DOHH2 (cell line): ENCODE data around the gene NAPEPLD.
A peak's percentile ranks its signal among the peaks of the same experiment; 100 is the strongest.

Source experiments
- H3F3A ChIP-seq: fragments of 200-600 bp; sonication (generic), shearing (Covaris generic); 2 replicates; pipeline ENCODE4 v1.6.0; 2016; ENCODE audit warnings: antibody characterized with exemption, mild to moderate bottlenecking; ENCODE audit not compliant: control insufficient read depth, insufficient read depth
- H3K27ac ChIP-seq: fragments of 200-600 bp; sonication (generic); 2 replicates; pipeline ENCODE4 v1.5.1; 2014; ENCODE audit warnings: low read depth, mild to moderate bottlenecking, low read length, moderate library complexity
- H3K27me3 ChIP-seq: fragments of 200-600 bp; sonication (generic); 2 replicates; pipeline ENCODE4 v1.6.1; 2014; ENCODE audit warnings: mild to moderate bottlenecking, low read length, mixed read lengths; ENCODE audit not compliant: control insufficient read depth
- H3K36me3 ChIP-seq: fragments of 200-600 bp; sonication (generic); 2 replicates; pipeline ENCODE4 v1.6.1; 2014; ENCODE audit warnings: mild to moderate bottlenecking, low read length, moderate library complexity, mixed read lengths; ENCODE audit not compliant: control insufficient read depth
- H3K4me1 ChIP-seq: fragments of 200-600 bp; sonication (generic); 2 replicates; pipeline ENCODE4 v1.6.1; 2014; ENCODE audit warnings: mild to moderate bottlenecking, low read length, mixed read lengths; ENCODE audit not compliant: control insufficient read depth
- H3K4me2 ChIP-seq: fragments of 200-600 bp; sonication (generic); 2 replicates; pipeline ENCODE4 v1.6.0; 2014; ENCODE audit warnings: mild to moderate bottlenecking, low read length, moderate library complexity
- H3K4me3 ChIP-seq: fragments of 200-600 bp; sonication (generic); 2 replicates; pipeline ENCODE4 v1.5.1; 2014; ENCODE audit warnings: mild to moderate bottlenecking, low read length, mixed read lengths
- H3K79me2 ChIP-seq: fragments of 200-600 bp; sonication (generic); 2 replicates; pipeline ENCODE4 v1.6.1; 2014; ENCODE audit warnings: mild to moderate bottlenecking, low read length, mixed read lengths; ENCODE audit not compliant: control insufficient read depth
- H3K9me2 ChIP-seq: fragments of 200-600 bp; sonication (generic); replicated peaks from 2 replicates; pipeline ENCODE4 v1.6.1; 2014; ENCODE audit warnings: mild to moderate bottlenecking, low read length, mixed read lengths; ENCODE audit not compliant: control insufficient read depth
- H3K9me3 ChIP-seq: fragments of 200-600 bp; sonication (generic); 2 replicates; pipeline ENCODE4 v1.6.1; 2014; ENCODE audit warnings: antibody characterized with exemption, low read length, mixed read lengths; ENCODE audit not compliant: control insufficient read depth, insufficient read depth
- H4K20me1 ChIP-seq: fragments of 200-600 bp; sonication (generic); 2 replicates; pipeline ENCODE4 v1.6.0; 2014; ENCODE audit warnings: low read depth, mild to moderate bottlenecking, antibody characterized with exemption, low read length, moderate library complexity; ENCODE audit not compliant: control insufficient read depth, insufficient read depth
- EZH2phosphoT487 ChIP-seq: fragments of 200-600 bp; sonication (generic); IDR thresholded peaks from 2 replicates; pipeline ENCODE4 v1.6.1; 2017; ENCODE audit warnings: borderline replicate concordance, mild to moderate bottlenecking, antibody characterized with exemption, low read length, moderate library complexity, mixed read lengths
- TF ChIP-seq, protein P1 (sequence below): fragments of 200-600 bp; sonication (generic); IDR thresholded peaks from one replicate; pipeline ENCODE4 v1.5.1; 2014; ENCODE audit warnings: antibody characterized with exemption, mild to moderate bottlenecking, low read depth, low read length; ENCODE audit not compliant: poor library complexity, severe bottlenecking

Gene NAPEPLD

DNA sequence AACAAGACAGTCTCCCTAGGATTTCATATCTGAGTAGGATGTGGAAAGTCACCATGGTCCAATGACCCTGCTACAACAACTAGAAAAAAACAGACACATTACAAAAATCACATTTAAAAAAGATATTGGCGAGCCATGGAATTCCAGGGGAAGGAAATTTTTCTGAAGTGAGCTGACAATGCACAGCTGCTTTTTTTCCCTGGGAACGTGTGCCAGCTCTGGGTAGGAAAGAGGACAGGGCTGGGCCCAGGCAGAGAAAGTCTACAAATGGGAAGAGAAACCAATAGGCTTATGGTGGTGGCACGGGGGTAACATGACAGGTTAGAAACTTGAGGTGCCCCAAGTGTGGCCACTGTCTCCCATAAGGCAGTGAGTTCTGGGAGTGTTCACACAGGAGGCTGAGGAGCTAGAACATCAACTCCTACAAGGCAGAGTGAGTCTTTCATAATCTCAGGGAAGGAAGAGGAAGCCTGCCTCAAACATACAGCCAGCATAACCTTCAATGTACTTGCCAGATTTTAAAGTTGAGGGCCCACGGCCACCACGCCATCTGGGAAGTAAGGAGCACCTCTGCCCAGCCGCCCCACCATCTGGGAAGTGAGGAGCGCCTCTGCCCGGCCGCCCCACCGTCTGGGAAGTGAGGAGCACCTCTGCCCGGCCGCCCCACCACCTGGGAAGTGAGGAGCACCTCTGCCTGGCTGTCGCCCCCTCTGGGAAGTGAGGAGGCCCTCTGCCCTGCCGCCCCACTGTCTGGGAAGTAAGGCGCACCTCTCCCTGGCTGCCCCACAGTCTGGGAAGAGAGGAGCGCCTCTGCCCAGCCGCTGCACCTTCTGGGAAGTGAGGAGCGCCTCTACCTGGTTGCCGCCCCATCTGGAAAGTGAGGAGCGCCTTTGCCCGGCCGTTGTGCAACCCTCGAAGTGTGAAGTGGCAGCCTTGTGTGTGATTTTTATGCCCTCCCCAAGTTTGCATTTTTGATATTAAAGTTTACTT lies 80.2 kb downstream of the NAPEPLD start:
- H3K4me3 ChIP-seq: no peak overlapping the region
- H3K36me3 ChIP-seq: no peaks in the 10 kb centered on the region
- H3K79me2 ChIP-seq: no peaks in the 10 kb centered on the region
- no peaks in the 10 kb centered on the region for H4K20me1 ChIP-seq
- TF ChIP-seq, protein P1, sequence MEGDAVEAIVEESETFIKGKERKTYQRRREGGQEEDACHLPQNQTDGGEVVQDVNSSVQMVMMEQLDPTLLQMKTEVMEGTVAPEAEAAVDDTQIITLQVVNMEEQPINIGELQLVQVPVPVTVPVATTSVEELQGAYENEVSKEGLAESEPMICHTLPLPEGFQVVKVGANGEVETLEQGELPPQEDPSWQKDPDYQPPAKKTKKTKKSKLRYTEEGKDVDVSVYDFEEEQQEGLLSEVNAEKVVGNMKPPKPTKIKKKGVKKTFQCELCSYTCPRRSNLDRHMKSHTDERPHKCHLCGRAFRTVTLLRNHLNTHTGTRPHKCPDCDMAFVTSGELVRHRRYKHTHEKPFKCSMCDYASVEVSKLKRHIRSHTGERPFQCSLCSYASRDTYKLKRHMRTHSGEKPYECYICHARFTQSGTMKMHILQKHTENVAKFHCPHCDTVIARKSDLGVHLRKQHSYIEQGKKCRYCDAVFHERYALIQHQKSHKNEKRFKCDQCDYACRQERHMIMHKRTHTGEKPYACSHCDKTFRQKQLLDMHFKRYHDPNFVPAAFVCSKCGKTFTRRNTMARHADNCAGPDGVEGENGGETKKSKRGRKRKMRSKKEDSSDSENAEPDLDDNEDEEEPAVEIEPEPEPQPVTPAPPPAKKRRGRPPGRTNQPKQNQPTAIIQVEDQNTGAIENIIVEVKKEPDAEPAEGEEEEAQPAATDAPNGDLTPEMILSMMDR: no peak
- no peak for TF ChIP-seq EZH2phosphoT487
- no peaks in the 10 kb centered on the region for H3K27me3 ChIP-seq
- 0 out of 2 replicates have a peak, but pooled peaks cover 4% of the 10 kb centered on the region for H3F3A ChIP-seq
- no peaks in the 10 kb centered on the region for H3K9me3 ChIP-seq
- H3K27ac ChIP-seq: no peak overlapping the region
- peaks cover 16% of the 10 kb centered on the region for H3K4me1 ChIP-seq
- no peak overlapping the region for H3K4me2 ChIP-seq
- H3K9me2 ChIP-seq: no peaks in the 10 kb centered on the region

DNA sequence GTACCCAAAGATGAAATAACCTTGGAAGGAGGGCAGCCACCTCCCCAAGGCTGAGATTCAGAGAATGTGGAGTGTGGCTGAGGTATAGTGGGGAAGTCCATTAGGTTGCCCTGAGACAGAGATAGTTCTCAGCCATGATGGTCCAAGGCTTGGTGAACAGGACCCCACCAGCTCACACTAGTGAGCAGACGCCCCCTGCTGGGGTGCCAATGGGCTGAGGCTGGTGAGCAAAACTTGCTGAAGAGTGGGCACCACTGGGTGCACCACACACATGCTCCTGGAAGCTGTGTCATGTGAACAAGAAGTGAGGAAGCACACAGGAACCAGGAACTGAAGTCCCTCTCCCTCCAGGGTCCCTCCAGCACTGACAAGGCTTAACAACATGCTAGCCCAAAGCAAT lies 83.2 kb downstream of the NAPEPLD start:
- Histone ChIP-seq H3K9me3 (no peaks in the 10 kb centered on the region), H3K36me3 (no peaks in the 10 kb centered on the region), H3K27me3 (no peaks in the 10 kb centered on the region), H3K4me3 (no peak overlapping the region), H3K4me1 (peaks cover 25% of the 10 kb centered on the region), H3K79me2 (no peaks in the 10 kb centered on the region), H4K20me1 (no peaks in the 10 kb centered on the region), H3K27ac (no peak overlapping the region), H3K4me2 (no peak overlapping the region), H3K9me2 (no peaks in the 10 kb centered on the region), H3F3A (peaks cover 6% of the 10 kb centered on the region; the same call in 1 of the 2 replicates)
- TF ChIP-seq, protein P1: peak; percentile 99
- no peak for TF ChIP-seq EZH2phosphoT487

DNA sequence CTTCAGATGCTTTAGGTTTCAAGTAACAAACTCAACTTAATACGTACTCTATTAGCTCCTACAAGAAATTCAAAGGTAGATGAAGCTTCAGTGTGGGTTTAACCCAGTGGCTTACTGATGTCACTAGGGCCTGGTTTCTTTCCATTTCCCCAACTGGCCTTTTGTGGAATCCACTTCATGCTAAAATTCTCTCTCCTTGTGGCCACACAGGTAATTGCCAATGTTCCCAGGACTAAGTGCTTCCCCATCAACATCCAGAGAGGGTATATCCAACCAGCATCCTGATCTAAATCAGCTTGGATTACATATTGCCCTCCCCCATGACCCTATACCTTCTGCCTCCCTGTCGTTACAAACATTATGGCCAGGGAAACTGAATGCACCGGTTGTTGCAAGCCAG lies 85.0 kb downstream of the NAPEPLD start:
- no peaks in the 10 kb centered on the region for H3K9me2 ChIP-seq
- no peak for TF ChIP-seq EZH2phosphoT487
- TF ChIP-seq, protein P1: peak; percentile 4
- H3K27ac ChIP-seq: no peak overlapping the region
- no peaks in the 10 kb centered on the region for H3K36me3 ChIP-seq
- H3K27me3 ChIP-seq: no peaks in the 10 kb centered on the region
- H3K4me2 ChIP-seq: no peak overlapping the region
- no peak overlapping the region for H3K4me3 ChIP-seq
- H3F3A ChIP-seq: peaks cover 6% of the 10 kb centered on the region; the same call in 1 of the 2 replicates
- no peaks in the 10 kb centered on the region for H3K9me3 ChIP-seq
- peaks cover 32% of the 10 kb centered on the region for H3K4me1 ChIP-seq
- H4K20me1 ChIP-seq: no peaks in the 10 kb centered on the region
- no peaks in the 10 kb centered on the region for H3K79me2 ChIP-seq
